HEK293T (cell line): ENCODE results near the gene BCL7B.
"Not testable (repeated sequence)": the region's sequence is repeated elsewhere in the genome, so short reads cannot be mapped to it uniquely, and the experiment has no call there.

Experiments used
- BHLHE40 ChIP-seq: fragments of 450-650 bp; IDR thresholded peaks from 2 replicates; pipeline ENCODE4 v1.6.1; 2016; ENCODE audit warnings: mild to moderate bottlenecking, moderate library complexity, borderline replicate concordance
- FOXA1 ChIP-seq: fragments of 450-650 bp; IDR thresholded peaks from 2 replicates; pipeline ENCODE4 v1.6.1; 2016; ENCODE audit warnings: mild to moderate bottlenecking
- FOXK2 ChIP-seq: fragments of 450-650 bp; IDR thresholded peaks from 2 replicates; pipeline ENCODE4 v1.6.1; 2016; ENCODE audit warnings: mild to moderate bottlenecking
- HDGF ChIP-seq: fragments of 450-650 bp; IDR thresholded peaks from 2 replicates; pipeline ENCODE4 v1.6.1; 2017; ENCODE audit warnings: antibody characterized with exemption, borderline replicate concordance
- NFRKB ChIP-seq: fragments of 450-650 bp; IDR thresholded peaks from 2 replicates; pipeline ENCODE4 v1.6.1; 2016; ENCODE audit warnings: mild to moderate bottlenecking, moderate library complexity
- SP1 ChIP-seq: fragments of 450-650 bp; IDR thresholded peaks from 2 replicates; pipeline ENCODE4 v1.6.1; 2017
- SUZ12 ChIP-seq: fragments of 450-650 bp; IDR thresholded peaks from 2 replicates; pipeline ENCODE4 v1.6.1; 2016; ENCODE audit warnings: mild to moderate bottlenecking
- TARDBP ChIP-seq: fragments of 450-650 bp; IDR thresholded peaks from 2 replicates; pipeline ENCODE4 v1.6.1; 2016
- ZNF384 ChIP-seq: fragments of 450-650 bp; IDR thresholded peaks from 2 replicates; pipeline ENCODE4 v1.6.1; 2016

GRCh38 chr7:73566431-73566830, 8.9 kb upstream of the BCL7B start:
- not testable (repeated sequence) for TF ChIP-seq BHLHE40, NFRKB, SUZ12, HDGF, SP1, FOXK2, ZNF384, TARDBP, FOXA1
